HG02973 (cell line): ENCODE results near the gene UACA.
"Not testable (repeated sequence)": the region's sequence is repeated elsewhere in the genome, so short reads cannot be mapped to it uniquely, and the experiment has no call there.

ENCODE experiments used
- ATAC-seq: cut with Tn5 transposase; IDR thresholded peaks from one replicate; pipeline ENCODE4 v1.9.1; 2021; ENCODE audit warnings: moderate library complexity; ENCODE audit not compliant: unreplicated experiment

The UACA gene

DNA sequence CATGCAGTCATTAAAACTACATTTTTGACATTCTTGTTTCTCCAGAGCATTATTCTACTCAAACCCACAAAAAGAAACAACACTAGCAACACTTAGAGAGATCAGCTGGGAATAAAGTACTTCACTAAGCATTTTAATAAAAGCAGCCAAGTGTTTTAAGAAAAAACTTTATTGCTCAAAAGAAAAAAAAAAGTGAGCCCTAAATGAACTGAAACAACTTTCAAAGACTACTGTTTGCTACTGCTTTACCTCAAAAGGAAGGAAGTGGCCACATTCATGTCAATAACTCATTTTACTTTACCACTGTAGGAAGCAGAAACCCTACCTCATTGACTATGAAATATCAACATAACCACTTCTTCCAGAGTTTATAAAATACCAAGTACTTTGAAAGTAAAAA, 91.3 kb downstream of the UACA start:
- no peak for ATAC-seq

DNA sequence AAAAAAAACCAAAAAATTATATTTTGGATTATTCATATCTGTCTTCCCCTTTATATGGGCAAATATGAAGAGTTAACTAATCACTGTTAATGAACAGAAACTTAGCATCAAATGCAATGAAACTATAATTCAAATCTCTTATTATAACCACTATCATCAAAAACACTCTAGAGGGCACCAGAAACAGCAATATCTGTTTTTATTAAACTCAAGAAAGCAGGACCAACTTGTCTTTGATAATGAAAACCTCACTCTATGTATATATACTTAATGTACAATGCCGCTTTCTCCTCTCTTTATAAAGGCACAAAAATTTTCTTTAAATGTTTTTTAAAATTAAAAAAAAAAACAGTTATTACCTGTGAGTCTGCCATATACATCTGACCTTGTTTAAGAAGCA, 92.7 kb downstream of the UACA start:
- ATAC-seq, result no peak

DNA sequence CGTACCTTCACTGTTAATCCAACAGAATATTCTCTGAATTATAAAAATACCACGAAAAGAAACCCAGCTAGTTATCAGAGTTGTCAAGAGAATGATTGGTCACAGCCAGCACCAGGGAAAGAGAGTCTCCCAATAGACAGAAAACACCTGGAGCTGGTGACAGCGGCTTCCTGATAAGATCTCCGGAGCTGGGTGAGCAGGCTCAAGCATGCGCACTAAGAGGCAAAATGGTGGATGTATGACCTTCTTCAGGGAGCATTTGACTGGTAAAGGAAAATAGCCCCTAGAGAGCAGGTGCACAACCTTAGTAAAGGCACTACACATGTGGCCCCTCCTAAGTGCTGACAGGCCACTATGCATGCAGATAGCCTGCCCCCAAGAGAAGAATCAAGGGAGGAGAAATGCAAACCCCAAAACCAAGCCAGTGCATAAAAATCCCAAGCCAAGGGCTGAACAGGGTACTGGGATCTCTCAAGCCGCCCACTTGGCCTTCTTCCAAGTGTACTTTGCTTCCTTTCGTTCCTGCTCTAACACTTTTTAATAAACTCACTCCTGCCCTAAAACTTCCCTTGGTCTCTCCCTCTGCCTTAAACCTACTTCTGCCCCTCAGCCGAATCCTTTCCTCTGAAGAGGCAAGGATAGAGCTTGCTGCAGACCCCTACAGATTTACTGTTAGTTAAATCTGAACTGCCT, 93.2 kb downstream of the UACA start:
- ATAC-seq, result no peak

DNA sequence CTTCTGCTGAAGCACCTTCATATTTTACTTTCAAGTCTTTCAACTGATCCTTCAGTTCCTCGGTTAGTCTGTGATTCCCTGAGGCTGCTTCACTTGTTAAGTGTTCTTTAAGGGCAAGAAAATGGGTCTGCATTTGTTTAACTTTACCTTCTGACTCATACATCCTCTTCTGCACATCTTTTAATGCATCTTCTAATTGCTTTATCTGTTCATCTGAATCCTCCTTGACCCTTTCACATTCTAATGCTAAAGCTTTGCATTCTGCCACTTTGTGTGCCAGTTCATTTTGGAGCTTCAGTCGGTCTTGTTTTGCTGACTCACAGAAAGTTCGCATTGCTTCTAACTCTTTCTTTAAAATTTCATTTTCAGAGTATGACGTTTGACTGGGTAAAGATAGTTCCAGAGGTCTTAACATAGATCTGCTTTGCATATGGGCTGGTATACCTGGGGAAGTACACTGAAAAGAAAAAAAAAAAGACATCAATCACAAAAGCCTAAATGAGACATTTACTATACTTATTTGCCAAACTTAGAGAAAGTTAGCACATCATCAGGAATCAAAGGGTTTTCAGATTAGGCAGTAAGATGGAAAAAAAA, 94.3 kb downstream of the UACA start:
- ATAC-seq, result peak; percentile 80

DNA sequence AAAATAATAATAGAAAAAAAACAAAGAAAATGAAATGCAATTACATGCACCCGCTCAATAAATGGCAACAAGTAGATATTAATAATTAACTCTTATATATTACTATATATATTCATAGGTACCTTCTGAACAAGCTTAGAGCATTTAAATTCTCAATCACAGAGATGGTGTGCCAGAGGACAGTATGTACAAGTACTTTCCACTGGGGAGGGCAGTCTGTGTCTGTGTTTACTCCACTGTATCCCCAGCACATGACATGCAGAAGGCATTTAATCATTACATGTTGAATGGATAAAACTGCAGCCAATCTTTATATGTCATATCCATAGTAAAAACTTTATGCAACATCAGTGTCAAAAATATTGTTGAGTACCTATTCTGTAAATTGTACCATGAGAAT, 97.8 kb downstream of the UACA start:
- ATAC-seq, result no peak

DNA sequence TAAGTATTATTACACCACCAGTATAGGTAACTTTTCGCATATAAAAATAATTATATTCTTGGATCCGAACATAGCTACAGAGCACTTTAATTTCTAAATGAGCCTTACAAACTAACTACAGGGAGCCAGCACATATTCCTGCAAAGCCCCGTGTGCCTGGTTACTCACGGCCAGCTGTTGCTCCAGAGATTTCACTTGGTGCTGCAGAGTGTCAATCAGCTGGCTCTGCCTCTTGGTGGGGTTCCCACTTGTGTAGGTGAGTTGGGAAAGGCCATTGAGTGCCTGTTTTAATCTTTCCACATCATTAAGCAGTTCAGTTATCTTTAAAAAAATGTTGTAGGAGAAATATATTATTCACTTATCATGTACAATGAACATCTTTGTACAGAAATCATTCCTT, 98.9 kb downstream of the UACA start:
- no peak for ATAC-seq

DNA sequence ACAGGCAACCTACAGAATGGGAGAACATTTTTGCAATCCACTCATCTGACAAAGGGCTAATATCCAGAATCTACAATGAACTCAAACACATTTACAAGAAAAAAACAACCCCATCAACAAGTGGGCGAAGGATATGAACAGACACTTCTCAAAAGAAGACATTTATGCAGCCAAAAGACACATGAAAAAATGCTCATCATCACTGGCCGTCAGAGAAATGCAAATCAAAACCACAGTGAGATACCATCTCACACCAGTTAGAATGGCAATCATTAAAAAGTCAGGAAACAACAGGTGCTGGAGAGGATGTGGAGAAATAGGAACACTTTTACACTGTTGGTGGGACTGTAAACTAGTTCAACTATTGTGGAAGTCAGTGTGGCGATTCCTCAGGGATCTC, 100.3 kb downstream of the UACA start:
- ATAC-seq, result not testable (repeated sequence)

- no peak for ATAC-seq
Observed at GRCh38 chr15:70659662-70660061, 103.7 kb downstream of the UACA start.

- ATAC-seq, result no peak
Observed at GRCh38 chr15:70658641-70659040, 104.7 kb downstream of the UACA start.

DNA sequence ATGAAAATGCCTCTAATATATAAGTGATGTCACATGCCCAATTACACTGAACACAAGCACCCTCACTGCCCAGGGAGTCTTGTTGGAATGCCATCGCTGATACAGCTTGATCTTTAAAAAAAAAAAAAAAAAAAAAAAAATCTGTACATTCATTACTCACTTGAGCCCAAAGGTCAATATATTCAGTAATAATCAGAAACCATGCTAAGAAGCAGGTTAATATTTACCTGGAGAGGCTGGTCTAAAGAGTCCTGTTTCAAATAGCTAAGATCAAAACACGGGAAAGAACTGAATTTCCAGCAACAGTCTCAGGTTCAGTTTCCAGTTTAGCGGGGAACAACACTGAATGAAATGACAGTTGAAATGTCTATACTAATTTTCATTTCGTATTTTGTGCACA, 109.9 kb downstream of the UACA start:
- no peak for ATAC-seq

DNA sequence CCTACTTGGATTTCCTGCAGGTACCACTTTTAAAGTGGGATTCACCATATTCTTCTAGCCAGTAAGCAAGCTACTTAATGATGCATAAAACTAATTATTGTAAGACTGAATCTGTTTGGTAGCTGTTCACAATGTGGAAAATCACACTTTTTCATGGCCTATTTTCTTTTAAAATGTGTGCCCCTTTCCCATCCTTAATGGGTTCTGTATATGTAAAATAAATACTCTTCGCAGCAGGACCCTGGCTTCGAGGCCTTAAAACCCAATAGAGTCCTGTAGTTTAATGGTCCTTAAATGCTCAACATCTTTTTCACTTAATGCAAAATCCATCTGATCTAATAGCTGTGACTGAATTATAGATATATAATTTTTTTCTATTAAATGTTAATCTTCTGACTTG, 111.0 kb downstream of the UACA start:
- ATAC-seq, result no peak

GRCh38 chr15:70651303-70651845, 112.0 kb downstream of the UACA start:
- ATAC-seq, result no peak

GRCh38 chr15:70650567-70651302, 112.6 kb downstream of the UACA start:
- ATAC-seq, result no peak

DNA sequence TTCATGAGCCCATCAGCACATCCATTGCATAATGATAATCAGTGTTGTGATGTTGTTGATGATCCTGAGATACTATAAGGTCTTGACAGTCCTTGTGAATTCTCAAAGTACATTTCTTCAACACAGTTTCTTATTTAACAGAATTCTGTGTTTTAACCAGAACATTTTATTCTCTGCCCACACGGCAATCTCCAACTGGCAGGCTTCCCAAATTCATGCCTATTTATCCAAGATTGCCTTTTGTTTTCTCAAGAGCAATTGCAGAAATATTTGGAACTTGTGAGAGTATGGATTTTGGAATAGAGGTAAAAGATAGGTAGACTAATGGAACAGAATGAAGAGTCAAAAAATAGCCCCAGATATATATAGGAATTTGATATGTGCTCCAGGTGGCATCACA, 116.0 kb downstream of the UACA start:
- ATAC-seq, result no peak

DNA sequence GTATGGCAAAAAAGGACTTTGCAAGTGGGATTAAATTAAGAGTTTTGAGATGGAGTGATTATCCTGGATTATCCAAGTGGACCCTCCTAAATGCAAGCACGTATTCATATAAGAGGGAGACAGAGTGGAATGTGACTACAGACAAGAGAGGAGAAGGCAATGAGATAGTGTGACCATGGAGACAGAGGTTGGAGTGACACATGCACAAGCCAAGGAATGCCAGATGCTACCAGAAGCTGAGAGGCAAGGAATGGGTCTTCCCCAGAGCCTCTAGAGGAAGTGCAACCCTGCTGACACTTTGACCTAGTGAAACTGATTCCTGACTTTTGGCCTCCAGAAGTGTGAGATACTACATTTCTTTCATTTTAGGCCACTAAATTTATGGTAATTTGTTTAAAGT, 117.2 kb downstream of the UACA start:
- ATAC-seq, result no peak

DNA sequence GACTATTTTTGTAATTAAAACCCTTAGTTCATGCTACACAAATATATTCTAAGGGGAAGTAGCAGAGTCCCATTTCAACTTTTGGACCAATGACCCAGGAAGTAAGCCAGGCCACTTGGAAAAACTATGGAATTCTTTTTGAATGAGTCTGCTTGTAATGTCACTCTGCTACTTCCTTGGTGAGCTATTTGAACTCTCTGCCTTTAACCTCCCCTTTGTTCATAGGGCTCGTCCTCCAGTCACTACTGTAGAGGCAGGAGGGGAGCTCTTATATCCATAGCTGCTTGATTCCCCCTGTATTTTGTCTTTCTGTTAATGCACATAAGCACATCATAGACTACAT, 119.6 kb downstream of the UACA start:
- ATAC-seq, result no peak

DNA sequence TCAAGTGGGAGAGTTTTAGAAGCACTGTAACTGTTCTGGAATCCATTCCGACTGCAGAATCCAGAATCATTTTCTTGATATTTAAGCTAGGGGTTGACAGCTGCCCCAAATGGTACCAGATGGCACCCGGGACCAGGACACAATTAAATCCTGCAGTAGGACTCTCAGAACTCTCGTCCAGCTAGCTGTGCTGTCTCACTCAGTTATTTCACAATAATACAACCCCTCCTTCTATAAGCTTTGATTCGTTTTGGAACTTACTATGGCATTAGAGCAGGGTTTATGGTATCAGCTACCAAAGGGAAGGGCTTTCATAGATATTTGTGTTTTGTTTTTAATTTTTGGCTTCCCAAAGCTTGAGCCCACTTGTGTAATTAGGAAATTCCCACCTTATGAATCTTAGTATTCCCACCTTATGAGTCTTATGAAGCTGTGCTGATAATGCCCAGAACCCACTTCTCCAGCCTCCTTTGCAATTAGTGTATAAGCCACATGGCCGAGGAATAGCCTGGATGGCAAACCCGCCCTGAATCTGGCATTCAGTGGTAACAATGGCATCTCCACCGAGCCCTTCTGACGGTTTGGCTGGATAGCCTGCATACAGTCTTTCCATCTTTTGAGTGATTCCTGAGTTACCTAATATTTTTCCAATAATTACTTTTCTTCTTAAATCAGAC, 120.1 kb downstream of the UACA start:
- no peak for ATAC-seq

GRCh38 chr15:70636540-70637165, 126.7 kb downstream of the UACA start:
- no peak for ATAC-seq

GRCh38 chr15:70635895-70636294, 127.5 kb downstream of the UACA start:
- ATAC-seq, result no peak

DNA sequence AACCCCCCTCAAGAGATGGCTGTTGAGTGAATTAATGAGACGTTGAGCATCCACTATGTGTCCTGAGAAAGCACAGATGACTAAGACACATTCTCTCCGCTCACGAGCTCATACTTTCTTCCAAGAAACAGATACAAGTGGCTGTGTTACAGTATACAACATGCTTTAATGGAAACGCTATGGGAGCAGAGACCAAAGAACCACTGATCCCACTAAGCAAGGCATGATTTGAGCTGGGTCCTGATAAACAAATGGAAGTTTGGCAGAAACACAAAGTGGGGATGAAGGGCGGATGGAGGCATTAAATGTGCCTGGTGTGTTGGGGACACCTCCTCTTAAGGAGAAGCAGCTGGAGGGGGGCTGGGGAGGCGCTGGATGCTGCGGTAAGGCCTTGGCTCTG, 129.4 kb downstream of the UACA start:
- ATAC-seq, result no peak
